H1 (cell line): ENCODE results near the gene ZNF451. TPM values are rescaled to one million over a fixed set of nuclear protein-coding genes. Genes with fewer than 3 reads are reported as not detected.

Source experiments
- CTCF ChIA-PET: fragments of 300-600 bp; sonication (Branson Sonifier 250); formaldehyde crosslinking; loops from one replicate; lab custom pipeline; 2021; ENCODE audit not compliant: partially characterized antibody; lab: Charles Lee
- POLR2A ChIA-PET: fragments of 300-600 bp; sonication (Branson Sonifier 250); formaldehyde crosslinking; loops from one replicate; lab custom pipeline; 2021; ENCODE audit warnings: inconsistent platforms; ENCODE audit not compliant: partially characterized antibody; lab: Charles Lee
- DNase-seq, 2 experiments: peaks; one replicate each; pipeline versions ENCODE4 v3.0.0 to v3.0.0-alpha.2; 2010 to 2022; ENCODE audit warnings: low spot score in 2 of 2, low read depth in 1 of 2, mixed read lengths in 1 of 2
- FAIRE-seq: peaks from 2 replicates; lab custom pipeline; 2011; peaks lifted over from hg19 to GRCh38; lab: Jason Lieb, UNC
- H2AFZ ChIP-seq: 2 replicates; pipeline ENCODE4 v1.8.1; 2012; ENCODE audit warnings: low read length, inconsistent platforms
- H2AK5ac ChIP-seq: 2 replicates; pipeline ENCODE4 v1.6.1; 2013; ENCODE audit warnings: low read depth, low read length
- H2BK120ac ChIP-seq: replicated peaks from 2 replicates; pipeline ENCODE3; 2013; ENCODE audit warnings: low read depth, low read length, inconsistent platforms
- H2BK12ac ChIP-seq: 2 replicates; pipeline ENCODE4 v1.6.1; 2013; ENCODE audit warnings: low read depth, low read length
- H2BK15ac ChIP-seq: 2 replicates; pipeline ENCODE4 v1.6.1; 2013; ENCODE audit warnings: low read length
- H2BK20ac ChIP-seq: 2 replicates; pipeline ENCODE4 v1.6.1; 2013; ENCODE audit warnings: low read length
- H2BK5ac ChIP-seq: 2 replicates; pipeline ENCODE4 v1.6.1; 2013; ENCODE audit warnings: low read depth, low read length
- H3K14ac ChIP-seq: 2 replicates; pipeline ENCODE4 v1.6.1; 2013; ENCODE audit warnings: inconsistent platforms; ENCODE audit not compliant: insufficient read length
- H3K18ac ChIP-seq: 2 replicates; pipeline ENCODE4 v1.6.1; 2013; ENCODE audit warnings: low read length; ENCODE audit errors: extremely low read depth
- H3K23ac ChIP-seq: 2 replicates; pipeline ENCODE4 v1.6.1; 2013; ENCODE audit warnings: inconsistent platforms; ENCODE audit not compliant: insufficient read length
- H3K23me2 ChIP-seq: 2 replicates; pipeline ENCODE4 v1.6.1; 2013; ENCODE audit warnings: low read depth, low read length
- H3K27ac ChIP-seq: 2 replicates; pipeline ENCODE4 v1.6.1; 2011; ENCODE audit warnings: low read depth, low read length, inconsistent platforms
- H3K27me3 ChIP-seq, 4 experiments: replicated peaks in 1 of 4; 1 replicate in 1 of 4; 2 replicates in 3 of 4; pipeline versions ENCODE4 v1.6.1 to v1.8.1; 2011 to 2013; ENCODE audit warnings: low read length in 3 of 4, mild to moderate bottlenecking in 3 of 4, inconsistent platforms in 2 of 4, mixed read lengths in 2 of 4, moderate library complexity in 1 of 4; ENCODE audit not compliant: control insufficient read depth in 3 of 4, insufficient read depth in 3 of 4; ENCODE audit errors: extremely low read depth in 1 of 4
- H3K36me3 ChIP-seq, 4 experiments: 2 replicates each; pipeline versions ENCODE4 v1.6.1 to v1.8.1; 2011 to 2013; ENCODE audit warnings: mild to moderate bottlenecking in 4 of 4, low read length in 3 of 4, moderate library complexity in 2 of 4, control low read depth in 1 of 4, inconsistent platforms in 1 of 4; ENCODE audit not compliant: insufficient read depth in 4 of 4, control insufficient read depth in 2 of 4
- H3K4ac ChIP-seq: replicated peaks from 2 replicates; pipeline ENCODE3; 2013; ENCODE audit warnings: low read length, low read depth, mixed read lengths, inconsistent platforms; ENCODE audit not compliant: insufficient read length
- H3K4me1 ChIP-seq, 4 experiments: replicated peaks in 1 of 4; 1 replicate in 1 of 4; 2 replicates in 3 of 4; pipeline versions ENCODE4 v1.6.1 to v1.8.1; 2011 to 2013; ENCODE audit warnings: low read length in 3 of 4, inconsistent platforms in 2 of 4, mixed read lengths in 1 of 4; ENCODE audit not compliant: insufficient read depth in 4 of 4, control insufficient read depth in 3 of 4
- H3K4me2 ChIP-seq, 2 experiments: 2 replicates each; pipeline versions ENCODE4 v1.6.1 to v1.8.1; 2011 to 2013; ENCODE audit warnings: low read depth in 2 of 2, low read length in 2 of 2, control low read depth in 1 of 2, inconsistent platforms in 1 of 2, mild to moderate bottlenecking in 1 of 2; ENCODE audit not compliant: insufficient read depth in 1 of 2
- H3K4me3 ChIP-seq, 4 experiments: fragments of 200-600, 300-600 bp in 1 of 4; sonication (generic), shearing (Covaris generic), sonication (Bioruptor Twin) in 1 of 4; 2 replicates each; pipeline versions ENCODE4 v1.5.1 to v1.8.1; 2011 to 2016; ENCODE audit warnings: low read length in 4 of 4, low read depth in 3 of 4, control low read depth in 2 of 4, inconsistent platforms in 2 of 4, mild to moderate bottlenecking in 2 of 4, mixed read lengths in 1 of 4, moderate library complexity in 1 of 4; ENCODE audit not compliant: insufficient read depth in 2 of 4; ENCODE audit errors: extremely low read depth in 1 of 4
- H3K56ac ChIP-seq: replicated peaks from 2 replicates; pipeline ENCODE3; 2013; ENCODE audit warnings: low read depth, mild to moderate bottlenecking, mixed read lengths, low read length, inconsistent platforms; ENCODE audit not compliant: insufficient read length
- H3K79me1 ChIP-seq: 2 replicates; pipeline ENCODE4 v1.6.1; 2013; ENCODE audit warnings: low read depth, low read length, control low read depth
- H3K79me2 ChIP-seq, 2 experiments: 2 replicates each; pipeline versions ENCODE4 v1.6.1 to v1.8.1; 2012 to 2013; ENCODE audit warnings: low read length in 2 of 2, mild to moderate bottlenecking in 2 of 2, inconsistent platforms in 1 of 2; ENCODE audit not compliant: insufficient read depth in 2 of 2, control insufficient read depth in 1 of 2
- H3K9ac ChIP-seq, 4 experiments: replicated peaks in 1 of 4; 1 replicate in 1 of 4; 2 replicates in 3 of 4; pipeline versions ENCODE4 v1.6.1 to v1.8.1; 2011 to 2013; ENCODE audit warnings: low read depth in 3 of 4, low read length in 3 of 4, control low read depth in 2 of 4, mild to moderate bottlenecking in 2 of 4, moderate library complexity in 2 of 4, inconsistent platforms in 1 of 4; ENCODE audit errors: extremely low read depth in 1 of 4
- H3K9me3 ChIP-seq, 2 experiments: 2 replicates each; pipeline versions ENCODE4 v1.6.1 to v1.8.1; 2012 to 2013; ENCODE audit warnings: mild to moderate bottlenecking in 2 of 2, moderate library complexity in 2 of 2, control low read depth in 1 of 2, inconsistent platforms in 1 of 2, low read depth in 1 of 2, low read length in 1 of 2, mixed read lengths in 1 of 2; ENCODE audit not compliant: insufficient read depth in 2 of 2
- H4K20me1 ChIP-seq, 2 experiments: replicated peaks in 1 of 2; 2 replicates each; pipeline versions ENCODE3 to v1.8.1; 2011 to 2013; ENCODE audit warnings: inconsistent platforms in 2 of 2, low read length in 2 of 2, mild to moderate bottlenecking in 1 of 2; ENCODE audit not compliant: insufficient read depth in 2 of 2, control insufficient read depth in 1 of 2
- H4K5ac ChIP-seq: 2 replicates; pipeline ENCODE4 v1.6.1; 2013; ENCODE audit warnings: low read length, low read depth, mixed read lengths, inconsistent platforms; ENCODE audit not compliant: insufficient read length
- H4K8ac ChIP-seq: 2 replicates; pipeline ENCODE4 v1.8.0; 2013; ENCODE audit warnings: mild to moderate bottlenecking, moderate library complexity, low read length, inconsistent platforms; ENCODE audit not compliant: insufficient read depth; ENCODE audit errors: extremely low read depth
- H4K91ac ChIP-seq: replicated peaks from 2 replicates; pipeline ENCODE3; 2013; ENCODE audit warnings: low read length, mixed read lengths, inconsistent platforms; ENCODE audit not compliant: insufficient read length
- CBX8 ChIP-seq: fragments of 300-800, 300-1000 bp; sonication (generic); IDR thresholded peaks from 2 replicates; pipeline ENCODE4 v1.7.1; 2016; ENCODE audit warnings: low read depth, low read length, borderline replicate concordance
- HDAC6 ChIP-seq: IDR thresholded peaks from one replicate; pipeline ENCODE4 v1.7.1; 2012; ENCODE audit warnings: low read depth, mild to moderate bottlenecking, inconsistent platforms, low read length, moderate library complexity
- KDM5A ChIP-seq: fragments of 200-600 bp; IDR thresholded peaks from 2 replicates; pipeline ENCODE4 v1.7.1; 2012; ENCODE audit warnings: mild to moderate bottlenecking, low read length, inconsistent platforms, mixed read lengths
- MAX ChIP-seq: IDR thresholded peaks from 2 replicates; pipeline ENCODE4 v1.6.1; 2012; ENCODE audit warnings: inconsistent platforms
- NRF1 ChIP-seq: IDR thresholded peaks from 2 replicates; pipeline ENCODE4 v1.6.1; 2011; ENCODE audit warnings: mild to moderate bottlenecking, low read depth, low read length, improper control_type of control experiment
- WGBS, 2 experiments: shearing (Covaris generic) in 1 of 2; methylation state at CpG; one replicate each; pipeline versions ENCODE4 v1.1.6 to v1.1.7; 2013 to 2015; ENCODE audit warnings: low lambda C conversion rate in 2 of 2, mixed read lengths in 2 of 2, inconsistent platforms in 1 of 2, low coverage in 1 of 2, missing lambda C conversion rate in 1 of 2; ENCODE audit not compliant: insufficient replicate concordance in 2 of 2, insufficient coverage in 1 of 2, insufficient read length in 1 of 2; ENCODE audit errors: extremely low coverage in 1 of 2, missing lambda C conversion rate in 1 of 2; 5-methylcytosine and 5-hydroxymethylcytosine counted together
- polyA plus RNA-seq, 7 experiments: library from polyadenylated mRNA; depleted of rRNA in 3 of 7; stranded (reverse) in 5 of 7; unstranded in 2 of 7; fragments of >200 nt in 5 of 7; fragments of 200-250 nt in 2 of 7; gene quantifications; 1 replicate in 5 of 7; 2 replicates in 1 of 7; 4 replicates in 1 of 7; pipeline versions ENCODE4 v1.2.1 to v1.2.3, GENCODE V29; 2011 to 2013; ENCODE audit warnings: missing spikeins in 2 of 7, mixed read lengths in 2 of 7
- total RNA-seq: library from RNA; stranded (reverse); fragmentation: NEBNext Ultra II Directional; extraction: Animal tissue kit (Norgen Biotek cat#: 25700); gene quantifications from 2 replicates; pipeline ENCODE4 v1.2.1, GENCODE V29; 2021

ZNF451 gene
- total and polyA plus RNA-seq, 2 of the 8 experiments (the other 6 are each of a cell fraction or from before 2014, with no cell fraction given) = 10.7 to 56.8 TPM

GRCh38 chr6:57207141-57207540 lies 117.2 kb downstream of the ZNF451 start:
- Histone ChIP-seq H3K4ac (no peak overlapping the region), H3K9ac (no peak overlapping the region), H4K8ac (no peak overlapping the region), H3K23ac (no peak overlapping the region), H4K91ac (no peak overlapping the region), H2BK120ac (no peak overlapping the region), H3K79me1 (peaks cover 3% of the 10 kb centered on the region; the same call in 1 of the 2 replicates), H3K9me3 (no peaks in the 10 kb centered on the region)
- POLR2A ChIA-PET = interaction anchor here (1.8 kb wide), 1 partner anchor 14 kb away, joined by 6 read pairs; no protein-coding TSS in a partner anchor
- no peak for TF ChIP-seq HDAC6
- no peak for TF ChIP-seq NRF1
- no peak for TF ChIP-seq CBX8
- no peak for TF ChIP-seq MAX
- TF ChIP-seq KDM5A = no peak
- TF ChIP-seq, all 59 proteins: peak for 0
- Histone ChIP-seq H3K56ac (no peak overlapping the region), H3K27ac (no peak overlapping the region), H3K36me3 (no peaks in the 10 kb centered on the region; a peak in 1 of 8 replicates), H3K23me2 (no peaks in the 10 kb centered on the region), H3K18ac (no peak overlapping the region), H3K4me1 (peaks cover 0 to 4% (median 2%) of the 10 kb centered on the region in 4 experiments; a peak in 4 of 7 replicates), H3K79me2 (peaks cover 0 to 25% of the 10 kb centered on the region in 2 experiments; a peak in 2 of 4 replicates), H3K4me3 (no peak overlapping the region), H4K5ac (no peak overlapping the region), H3K27me3 (no peaks in the 10 kb centered on the region), H2BK15ac (no peak overlapping the region), H2BK5ac (no peak overlapping the region), H4K20me1 (no peaks in the 10 kb centered on the region), H3K4me2 (no peak overlapping the region), H3K14ac (no peak overlapping the region), H2BK12ac (no peak overlapping the region), H2AK5ac (no peak overlapping the region), H2AFZ (no peak overlapping the region), H2BK20ac (no peak overlapping the region)
- CTCF ChIA-PET = interaction anchor here (1.8 kb wide), 1 partner anchor 18 kb away, joined by 4 read pairs; no protein-coding TSS in a partner anchor
- DNase-seq (no peak), FAIRE-seq (no peak)
- WGBS, 2 experiments = 94% methylated on average over 2 of the region's 2 CpGs; no CpG with 5 or more reads in 1 of the 2 experiments
